ENCODE data around the gene ACVR2B.
"Not testable (repeated sequence)": the region's sequence is repeated elsewhere in the genome, so short reads cannot be mapped to it uniquely, and the experiment has no call there.

ACVR2B gene

GRCh38 chr3:38433661-38434060, 20.0 kb upstream of the ACVR2B start:
- H3K4me1 ChIP-seq (ENCODE audit: insufficient read depth, poor library complexity, severe bottlenecking); H3K36me3 ChIP-seq (ENCODE audit: low read depth); H3K27ac ChIP-seq (ENCODE audit: poor library complexity, severe bottlenecking); H3K4me3 ChIP-seq (ENCODE audit: severe bottlenecking); ATAC-seq (ENCODE audit: low read depth); H3K27me3 ChIP-seq (ENCODE audit: insufficient read depth, poor library complexity, severe bottlenecking); DNase-seq (ENCODE audit: low spot score): not testable (repeated sequence)
- H3K9me3 ChIP-seq (ENCODE audit: severe bottlenecking) = peaks cover 13% of the 10 kb centered on the region

- not testable (repeated sequence) for DNase-seq (ENCODE audit: low spot score); ATAC-seq (ENCODE audit: low read depth); H3K4me3 ChIP-seq (ENCODE audit: severe bottlenecking); H3K36me3 ChIP-seq (ENCODE audit: low read depth); H3K27me3 ChIP-seq (ENCODE audit: insufficient read depth, poor library complexity, severe bottlenecking); H3K9me3 ChIP-seq (ENCODE audit: severe bottlenecking); H3K27ac ChIP-seq (ENCODE audit: poor library complexity, severe bottlenecking); H3K4me1 ChIP-seq (ENCODE audit: insufficient read depth, poor library complexity, severe bottlenecking)
Measured at GRCh38 chr3:38438436-38439069, 15.1 kb upstream of the ACVR2B start.

GRCh38 chr3:38443205-38443604, 10.5 kb upstream of the ACVR2B start:
- H3K4me1 ChIP-seq (ENCODE audit: insufficient read depth, poor library complexity, severe bottlenecking); H3K4me3 ChIP-seq (ENCODE audit: severe bottlenecking); H3K27me3 ChIP-seq (ENCODE audit: insufficient read depth, poor library complexity, severe bottlenecking); H3K36me3 ChIP-seq (ENCODE audit: low read depth); DNase-seq (ENCODE audit: low spot score); H3K9me3 ChIP-seq (ENCODE audit: severe bottlenecking); ATAC-seq (ENCODE audit: low read depth); H3K27ac ChIP-seq (ENCODE audit: poor library complexity, severe bottlenecking): not testable (repeated sequence)

GRCh38 chr3:38446085-38446686, 7.5 kb upstream of the ACVR2B start:
- no peak for TF ChIP-seq CTCF (IDR thresholded peaks at IDR 0.05; ENCODE audit: poor library complexity, severe bottlenecking)
- Histone ChIP-seq H3K9me3 (ENCODE audit: severe bottlenecking) (no peaks in the 10 kb centered on the region), H3K27me3 (ENCODE audit: insufficient read depth, poor library complexity, severe bottlenecking) (no peaks in the 10 kb centered on the region), H3K27ac (ENCODE audit: poor library complexity, severe bottlenecking) (no peak overlapping the region), H3K4me1 (ENCODE audit: insufficient read depth, poor library complexity, severe bottlenecking) (no peaks in the 10 kb centered on the region), H3K36me3 (ENCODE audit: low read depth) (no peaks in the 10 kb centered on the region), H3K4me3 (ENCODE audit: severe bottlenecking) (no peak overlapping the region)
- no peak for DNase-seq (ENCODE audit: low spot score)
- ATAC-seq (ENCODE audit: low read depth) = no peak

GRCh38 chr3:38446812-38447211, 6.9 kb upstream of the ACVR2B start:
- no peaks in the 10 kb centered on the region for H3K27me3 ChIP-seq (ENCODE audit: insufficient read depth, poor library complexity, severe bottlenecking)
- DNase-seq (ENCODE audit: low spot score) = no peak
- no peak overlapping the region for H3K27ac ChIP-seq (ENCODE audit: poor library complexity, severe bottlenecking)
- no peak for ATAC-seq (ENCODE audit: low read depth)
- H3K9me3 ChIP-seq (ENCODE audit: severe bottlenecking) = no peaks in the 10 kb centered on the region
- no peak overlapping the region for H3K4me3 ChIP-seq (ENCODE audit: severe bottlenecking)
- no peak for TF ChIP-seq CTCF (IDR thresholded peaks at IDR 0.05; ENCODE audit: poor library complexity, severe bottlenecking)
- no peaks in the 10 kb centered on the region for H3K36me3 ChIP-seq (ENCODE audit: low read depth)
- H3K4me1 ChIP-seq (ENCODE audit: insufficient read depth, poor library complexity, severe bottlenecking) = no peaks in the 10 kb centered on the region

- H3K27me3 ChIP-seq (ENCODE audit: insufficient read depth, poor library complexity, severe bottlenecking) = no peaks in the 10 kb centered on the region
- H3K9me3 ChIP-seq (ENCODE audit: severe bottlenecking) = no peaks in the 10 kb centered on the region
- TF ChIP-seq CTCF (IDR thresholded peaks at IDR 0.05; ENCODE audit: poor library complexity, severe bottlenecking) = no peak
- H3K4me1 ChIP-seq (ENCODE audit: insufficient read depth, poor library complexity, severe bottlenecking) = no peaks in the 10 kb centered on the region
- ATAC-seq (ENCODE audit: low read depth) (no peak), DNase-seq (ENCODE audit: low spot score) (no peak)
- H3K36me3 ChIP-seq (ENCODE audit: low read depth) = no peaks in the 10 kb centered on the region
- H3K27ac ChIP-seq (ENCODE audit: poor library complexity, severe bottlenecking) = no peak overlapping the region
- no peak overlapping the region for H3K4me3 ChIP-seq (ENCODE audit: severe bottlenecking)
Measured at GRCh38 chr3:38450853-38451252, 2.8 kb upstream of the ACVR2B start.
